Natural killer cell (primary cell): ENCODE data around the gene ZAP70. TPM values are rescaled to one million over a fixed set of nuclear protein-coding genes. Genes with fewer than 3 reads are reported as not detected.
A peak's percentile ranks its signal among the peaks of the same experiment; 100 is the strongest.

Experiments
- ATAC-seq, 3 donors: fragments of 150-1000 bp in 2 of 3; fragments of 200-7000 bp in 1 of 3; cut with Tn5 transposase; 1 replicate in 1 of 3; 2 replicates in 2 of 3; pipeline ENCODE4 v1.10.0; 2021; ENCODE audit warnings: mild to moderate bottlenecking in 2 of 3, moderate library complexity in 2 of 3
- DNase-seq, 2 donors: peaks; one replicate each; pipeline versions ENCODE4 v3.0.0 to v3.0.0-alpha.2; 2013 to 2021; ENCODE audit warnings: mixed read lengths in 1 of 2
- H3K27ac ChIP-seq: one replicate; pipeline ENCODE4 v1.5.1; 2013; ENCODE audit warnings: mild to moderate bottlenecking, low read length
- H3K27me3 ChIP-seq: one replicate; pipeline ENCODE4 v1.6.1; 2013; ENCODE audit warnings: low read length; ENCODE audit not compliant: control insufficient read depth, insufficient read depth
- H3K36me3 ChIP-seq: one replicate; pipeline ENCODE4 v1.6.1; 2013; ENCODE audit warnings: low read length; ENCODE audit not compliant: control insufficient read depth, insufficient read depth
- H3K4me1 ChIP-seq: one replicate; pipeline ENCODE4 v1.6.1; 2013; ENCODE audit warnings: low read length; ENCODE audit not compliant: control insufficient read depth, insufficient read depth
- H3K4me3 ChIP-seq: one replicate; pipeline ENCODE4 v1.5.1; 2013; ENCODE audit warnings: low read length
- H3K9me3 ChIP-seq: one replicate; pipeline ENCODE4 v1.6.1; 2013; ENCODE audit warnings: low read length; ENCODE audit not compliant: control insufficient read depth, insufficient read depth
- H3K27ac Mint-ChIP-seq, 2 donors: one replicate each; pipeline ENCODE4 v1.8.0; 2022; ENCODE audit warnings: mild to moderate bottlenecking in 2 of 2, mixed read lengths in 2 of 2, moderate library complexity in 1 of 2
- H3K27me3 Mint-ChIP-seq, 2 donors: one replicate each; pipeline ENCODE4 v1.8.0; 2022; ENCODE audit warnings: low read depth in 2 of 2, mixed read lengths in 2 of 2
- H3K36me3 Mint-ChIP-seq: one replicate; pipeline ENCODE4 v1.8.0; 2022; ENCODE audit warnings: mixed read lengths
- H3K4me1 Mint-ChIP-seq, 2 donors: one replicate each; pipeline ENCODE4 v1.8.0; 2022; ENCODE audit warnings: mixed read lengths in 2 of 2
- H3K4me3 Mint-ChIP-seq: one replicate; pipeline ENCODE4 v1.8.0; 2022; ENCODE audit warnings: mild to moderate bottlenecking, moderate library complexity, mixed read lengths
- H3K9me3 Mint-ChIP-seq, 2 donors: one replicate each; pipeline ENCODE4 v1.8.0; 2022; ENCODE audit warnings: mixed read lengths in 2 of 2
- WGBS: methylation state at CpG from one replicate; pipeline ENCODE4 v1.1.7; 2013; ENCODE audit warnings: missing lambda C conversion rate; ENCODE audit not compliant: insufficient coverage; 5-methylcytosine and 5-hydroxymethylcytosine counted together
- intact Hi-C: fragments of 100-400 bp; cut with micrococcal nuclease; formaldehyde crosslinking; loops from one replicate; pipeline ENCODE4 v1.14.2; 2022
- total RNA-seq, 4 donors: library from RNA; stranded (reverse); fragments of 120-200 nt in 1 of 4; gene quantifications; one replicate each; pipeline versions ENCODE4 v1.2.3 to v1.2.4, GENCODE V29; 2013 to 2022
- TF ChIP-seq, protein P1 (sequence below): fragments of 200-600 bp; IDR thresholded peaks from one replicate; pipeline ENCODE4 v1.8.0; 2022; ENCODE audit warnings: antibody characterized with exemption

ZAP70 gene
- total RNA-seq, 3 donors from 2014 or later (not counting 1 experiment from before 2014, with no cell fraction given) = 883 to 1,008 (median 954) TPM

GRCh38 chr2:97736608-97737330 lies 23.4 kb downstream of the ZAP70 start:
- Histone ChIP-seq H3K27me3 (no peaks in the 10 kb centered on the region), H3K27ac (no peak overlapping the region), H3K4me3 (no peak overlapping the region), H3K4me1 (peaks cover 68% of the 10 kb centered on the region), H3K36me3 (peaks cover 87% of the 10 kb centered on the region), H3K9me3 (no peaks in the 10 kb centered on the region)
- Mint-ChIP-seq H3K27ac (peak overlapping the region; percentile 34 to 78), H3K9me3 (no peaks in the 10 kb centered on the region), H3K4me1 (peaks cover 46 to 68% of the 10 kb centered on the region in 2 donors), H3K4me3 (peak overlapping the region; percentile 29), H3K36me3 (peaks cover 8% of the 10 kb centered on the region), H3K27me3 (no peaks in the 10 kb centered on the region)
- ATAC-seq = no peak
- intact Hi-C loops = no loop called here
- WGBS = 95% methylated on average over 20 of the region's 20 CpGs
- no peak for DNase-seq
- TF ChIP-seq, protein P1, sequence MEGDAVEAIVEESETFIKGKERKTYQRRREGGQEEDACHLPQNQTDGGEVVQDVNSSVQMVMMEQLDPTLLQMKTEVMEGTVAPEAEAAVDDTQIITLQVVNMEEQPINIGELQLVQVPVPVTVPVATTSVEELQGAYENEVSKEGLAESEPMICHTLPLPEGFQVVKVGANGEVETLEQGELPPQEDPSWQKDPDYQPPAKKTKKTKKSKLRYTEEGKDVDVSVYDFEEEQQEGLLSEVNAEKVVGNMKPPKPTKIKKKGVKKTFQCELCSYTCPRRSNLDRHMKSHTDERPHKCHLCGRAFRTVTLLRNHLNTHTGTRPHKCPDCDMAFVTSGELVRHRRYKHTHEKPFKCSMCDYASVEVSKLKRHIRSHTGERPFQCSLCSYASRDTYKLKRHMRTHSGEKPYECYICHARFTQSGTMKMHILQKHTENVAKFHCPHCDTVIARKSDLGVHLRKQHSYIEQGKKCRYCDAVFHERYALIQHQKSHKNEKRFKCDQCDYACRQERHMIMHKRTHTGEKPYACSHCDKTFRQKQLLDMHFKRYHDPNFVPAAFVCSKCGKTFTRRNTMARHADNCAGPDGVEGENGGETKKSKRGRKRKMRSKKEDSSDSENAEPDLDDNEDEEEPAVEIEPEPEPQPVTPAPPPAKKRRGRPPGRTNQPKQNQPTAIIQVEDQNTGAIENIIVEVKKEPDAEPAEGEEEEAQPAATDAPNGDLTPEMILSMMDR = no peak

DNA sequence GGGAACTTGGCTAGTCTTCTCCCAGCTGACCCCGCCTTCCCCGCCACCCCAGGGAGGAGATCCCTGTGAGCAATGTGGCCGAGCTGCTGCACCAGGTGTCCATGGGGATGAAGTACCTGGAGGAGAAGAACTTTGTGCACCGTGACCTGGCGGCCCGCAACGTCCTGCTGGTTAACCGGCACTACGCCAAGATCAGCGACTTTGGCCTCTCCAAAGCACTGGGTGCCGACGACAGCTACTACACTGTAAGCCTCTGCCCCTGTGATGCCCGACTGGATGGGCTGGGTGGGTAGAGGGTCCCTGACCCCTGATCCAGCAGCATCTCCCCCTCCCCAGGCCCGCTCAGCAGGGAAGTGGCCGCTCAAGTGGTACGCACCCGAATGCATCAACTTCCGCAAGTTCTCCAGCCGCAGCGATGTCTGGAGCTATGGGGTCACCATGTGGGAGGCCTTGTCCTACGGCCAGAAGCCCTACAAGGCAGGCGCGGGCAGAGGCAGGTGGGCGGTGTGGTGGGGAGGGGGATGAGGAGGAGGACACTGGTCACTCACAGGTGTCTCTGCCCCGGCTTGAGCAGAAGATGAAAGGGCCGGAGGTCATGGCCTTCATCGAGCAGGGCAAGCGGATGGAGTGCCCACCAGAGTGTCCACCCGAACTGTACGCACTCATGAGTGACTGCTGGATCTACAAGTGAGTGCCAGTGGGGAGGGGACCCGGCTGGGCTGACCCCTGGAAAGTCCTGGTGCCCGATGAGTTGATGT lies 24.2 kb downstream of the ZAP70 start:
- H3K4me1 ChIP-seq = peaks cover 68% of the 10 kb centered on the region
- ATAC-seq = no peak
- 95% methylated on average over 32 of the region's 32 CpGs for WGBS
- intact Hi-C loops = no loop called here
- H3K9me3 ChIP-seq = no peaks in the 10 kb centered on the region
- TF ChIP-seq, protein P1 = no peak
- Mint-ChIP-seq H3K27ac (peak overlapping the region; percentile 34 to 82), H3K9me3 (no peaks in the 10 kb centered on the region), H3K27me3 (no peaks in the 10 kb centered on the region), H3K4me1 (peaks cover 48 to 68% of the 10 kb centered on the region in 2 donors), H3K4me3 (no peak overlapping the region), H3K36me3 (peaks cover 8% of the 10 kb centered on the region)
- no peaks in the 10 kb centered on the region for H3K27me3 ChIP-seq
- DNase-seq = no peak
- peaks cover 79% of the 10 kb centered on the region for H3K36me3 ChIP-seq
- no peak overlapping the region for H3K4me3 ChIP-seq
- H3K27ac ChIP-seq = no peak overlapping the region

- Histone ChIP-seq H3K36me3 (peaks cover 73% of the 10 kb centered on the region), H3K9me3 (no peaks in the 10 kb centered on the region), H3K4me3 (no peak overlapping the region), H3K4me1 (peaks cover 68% of the 10 kb centered on the region), H3K27ac (no peak overlapping the region), H3K27me3 (no peaks in the 10 kb centered on the region)
- 81% methylated on average over 9 of the region's 9 CpGs for WGBS
- ATAC-seq = no peak
- Mint-ChIP-seq H3K4me3 (no peak overlapping the region), H3K9me3 (no peaks in the 10 kb centered on the region), H3K36me3 (peaks cover 8% of the 10 kb centered on the region), H3K27ac (peak overlapping the region; percentile 6 to 82), H3K27me3 (no peaks in the 10 kb centered on the region), H3K4me1 (peaks cover 54 to 70% of the 10 kb centered on the region in 2 donors)
- intact Hi-C loops = no loop called here
- no peak for DNase-seq
- TF ChIP-seq, protein P1 = no peak
Observed at GRCh38 chr2:97738179-97739019, 25.0 kb downstream of the ZAP70 start.
